NCI-H2227 treated with DMSO at 0.1 percent for 48 hours (cell line): ENCODE results near the gene PTPN4.
"Not testable (repeated sequence)": the region's sequence is repeated elsewhere in the genome, so short reads cannot be mapped to it uniquely, and the experiment has no call there.

Experiments used
- DNase-seq: peaks from one replicate; lab custom pipeline; 2025; lab: John Stamatoyannopoulos, UW

PTPN4 gene

GRCh38 chr2:120014226-120014980 is 254.7 kb downstream of the PTPN4 start:
- DNase-seq, result no peak

- no peak for DNase-seq
These were observed 257.1 kb downstream of the PTPN4 start for GRCh38 chr2:120016800-120017199.

- DNase-seq, result no peak
These were observed 257.5 kb downstream of the PTPN4 start for GRCh38 chr2:120017201-120017600.

DNA sequence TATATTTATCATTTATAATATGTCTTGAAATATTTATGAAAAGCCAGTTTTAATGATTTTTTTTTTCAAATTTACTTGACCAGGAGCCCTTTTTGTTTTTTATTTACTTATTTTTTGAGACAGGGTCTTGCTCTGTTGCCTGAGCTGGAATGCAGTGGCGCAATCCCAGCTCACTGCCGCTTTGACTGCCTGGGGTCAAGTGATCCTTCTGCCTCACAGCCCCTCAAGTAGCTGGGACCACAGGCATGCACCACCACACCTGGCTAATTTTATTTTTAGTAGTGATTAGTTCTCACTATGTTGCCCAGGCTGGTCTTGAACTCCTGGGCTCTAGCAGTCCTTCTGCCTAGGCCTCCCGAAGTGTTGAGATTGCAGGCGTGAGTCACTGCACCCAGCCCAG is 258.8 kb downstream of the PTPN4 start:
- no peak for DNase-seq

- no peak for DNase-seq
These were observed 260.8 kb downstream of the PTPN4 start for GRCh38 chr2:120020554-120020953.

DNA sequence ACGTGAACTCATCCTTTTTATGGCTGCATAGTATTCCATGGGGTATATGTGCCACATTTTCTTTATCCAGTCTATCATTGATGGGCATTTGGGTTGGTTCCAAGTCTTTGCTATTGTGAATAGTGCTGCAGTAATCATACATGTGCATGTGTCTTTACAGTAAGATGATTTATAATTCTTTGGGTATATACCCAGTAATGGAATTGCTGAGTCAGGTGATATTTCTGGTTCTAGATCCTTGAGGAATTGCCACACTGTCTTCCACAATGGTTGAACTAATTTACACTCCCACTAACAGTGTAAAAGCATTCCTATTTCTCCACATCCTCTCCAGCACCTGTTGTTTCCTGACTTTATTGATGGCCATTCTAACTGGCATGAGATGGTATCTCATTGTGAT is 262.8 kb downstream of the PTPN4 start:
- DNase-seq, result not testable (repeated sequence)

GRCh38 chr2:120026890-120027289 is 267.2 kb downstream of the PTPN4 start:
- DNase-seq, result no peak

DNA sequence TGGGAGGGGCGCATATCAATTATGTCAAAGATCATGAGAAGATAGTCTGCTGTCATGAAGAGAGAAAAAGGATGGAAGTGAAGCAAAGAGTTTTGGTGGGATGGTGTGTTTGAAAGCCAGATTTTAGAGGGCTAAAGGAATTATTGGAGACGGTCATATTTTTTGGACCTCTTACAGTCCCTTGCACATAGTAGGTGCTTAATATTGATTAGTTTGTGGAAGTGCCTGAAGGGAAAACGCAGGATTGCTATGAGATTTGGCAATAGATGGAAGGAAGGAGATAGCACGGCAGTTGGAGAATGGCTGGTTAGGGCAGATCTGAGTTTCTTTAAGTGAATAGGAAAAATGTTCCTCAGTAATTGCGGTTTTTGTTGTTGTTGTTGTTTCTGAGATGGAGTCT is 269.1 kb downstream of the PTPN4 start:
- DNase-seq, result no peak

GRCh38 chr2:120029672-120030640 is 270.2 kb downstream of the PTPN4 start:
- DNase-seq, result no peak

GRCh38 chr2:120032297-120032696 is 272.6 kb downstream of the PTPN4 start:
- no peak for DNase-seq
